Transverse colon (tissue), 4 donors: ENCODE results near the gene ZGLP1. TPM values are rescaled to one million over a fixed set of nuclear protein-coding genes. Genes with fewer than 3 reads are reported as not detected.
A peak's percentile ranks its signal among the peaks of the same experiment; 100 is the strongest.

ENCODE experiments used
- DNase-seq: peaks from one replicate; pipeline ENCODE4 v3.0.0-alpha.2; 2019
- H3K27ac ChIP-seq, 4 donors: fragments of 200-600 bp; sonication (generic); 2 replicates each; pipeline ENCODE4 v1.5.1; 2016 to 2018; ENCODE audit warnings: inconsistent platforms in 4 of 4
- H3K27me3 ChIP-seq: fragments of 200-600 bp; sonication (generic); 2 replicates; pipeline ENCODE4 v1.5.1; 2017; ENCODE audit warnings: inconsistent platforms
- H3K36me3 ChIP-seq, 4 donors: fragments of 200-600 bp; sonication (generic); 2 replicates each; pipeline ENCODE4 v1.5.1; 2017 to 2019; ENCODE audit warnings: inconsistent platforms in 4 of 4
- H3K4me1 ChIP-seq, 4 donors: fragments of 200-600 bp; sonication (generic); 2 replicates each; pipeline ENCODE4 v1.5.1; 2017 to 2020; ENCODE audit warnings: inconsistent platforms in 4 of 4
- H3K4me3 ChIP-seq, 4 donors: fragments of 200-600 bp; sonication (generic); 1 replicate in 1 of 4; 2 replicates in 3 of 4; pipeline versions ENCODE4 v1.5.1 to v1.6.1; 2017 to 2019; ENCODE audit warnings: inconsistent platforms in 4 of 4
- H3K9me3 ChIP-seq, 2 donors: fragments of 200-600 bp; sonication (generic); 2 replicates each; pipeline ENCODE4 v1.5.1; 2017 to 2019; ENCODE audit warnings: inconsistent platforms in 2 of 2
- CTCF ChIP-seq, 5 experiments: fragments of 200-600 bp in 3 of 5; fragments of 450-650 bp in 2 of 5; sonication (generic) in 3 of 5; IDR thresholded peaks; 1 replicate in 2 of 5; 2 replicates in 3 of 5; pipeline ENCODE4 v1.5.1; 2016 to 2017; ENCODE audit warnings: antibody characterized with exemption in 5 of 5, inconsistent platforms in 3 of 5, mild to moderate bottlenecking in 2 of 5, moderate library complexity in 1 of 5
- EP300 ChIP-seq: sonication (generic); formaldehyde crosslinking; IDR thresholded peaks from one replicate; pipeline ENCODE4 v1.6.1; 2017; ENCODE audit warnings: antibody characterized with exemption, low read depth
- POLR2A ChIP-seq: fragments of 450-650 bp; IDR thresholded peaks from one replicate; pipeline ENCODE4 v1.6.1; 2016; ENCODE audit warnings: antibody characterized with exemption, mild to moderate bottlenecking, moderate library complexity
- POLR2AphosphoS5 ChIP-seq, 3 donors: sonication (generic); formaldehyde crosslinking; IDR thresholded peaks; one replicate each; pipeline ENCODE4 v1.6.1; 2016; ENCODE audit warnings: antibody characterized with exemption in 3 of 3
- WGBS, 2 donors: methylation state at CpG; one replicate each; pipeline ENCODE4 v1.1.5; 2018; ENCODE audit warnings: low coverage in 1 of 2; 5-methylcytosine and 5-hydroxymethylcytosine counted together
- in situ Hi-C, 4 donors: fragments of 200-750 bp; cut with MboI; loops; one replicate each; pipeline versions ENCODE4 v1.15.0 to v1.15.1; 2017; ENCODE audit warnings: low sequenced_read_pairs in 3 of 4, low pct_ligation_motif_present in 1 of 4, low pct_unique_long_range_greater_than_20kb in 1 of 4
- intact Hi-C: fragments of 100-400 bp; cut with DNase I; formaldehyde crosslinking; loops from one replicate; pipeline ENCODE4 v1.15.1; 2023; ENCODE audit warnings: low total_unique reads
- total RNA-seq, 4 donors: library from RNA; depleted of rRNA; stranded (reverse); fragments of >200 nt; gene quantifications; one replicate each; pipeline ENCODE4 v1.1.0, GENCODE V29; 2016

ZGLP1 gene
- total RNA-seq, result 1 to 10 TPM; 1.9 to 8.2 (median 3.8) TPM

GRCh38 chr19:10309423-10309822 lies at the start of gene ZGLP1:
Gene ZGLP1, minus strand, starts transcription at chr19:10309815.
- TF ChIP-seq POLR2A (no peak), POLR2AphosphoS5 (IDR thresholded peaks at IDR 0.05) (no peak), CTCF (IDR thresholded peaks at IDR 0.05) (no peak), EP300 (no peak)
- in situ Hi-C loops, result no loop called here
- WGBS, 2 donors, result 98 to 100% methylated on average over 1 to 22 of the region's 24 CpGs
- intact Hi-C loops, result no loop called here
- Histone ChIP-seq H3K27ac (no peak within 1 kb of the TSS), H3K36me3 (no peaks in the 10 kb centered on the region), H3K27me3 (no peaks in the 10 kb centered on the region), H3K9me3 (no peaks in the 10 kb centered on the region), H3K4me3 (no peak within 1 kb of the TSS), H3K4me1 (no peaks in the 10 kb centered on the region)
- no peak for DNase-seq

GRCh38 chr19:10356431-10356830 lies 46.8 kb upstream of the ZGLP1 start:
- no peak for DNase-seq
- 96% methylated on average over 9 of the region's 12 CpGs; no CpG with 5 or more reads in 1 of the 2 donors for WGBS, 2 donors
- Histone ChIP-seq H3K4me1 (no peaks in the 10 kb centered on the region), H3K36me3 (peaks cover 0 to 29% (median 10%) of the 10 kb centered on the region in 4 donors), H3K4me3 (no peak overlapping the region), H3K27me3 (no peaks in the 10 kb centered on the region), H3K27ac (no peak overlapping the region), H3K9me3 (no peaks in the 10 kb centered on the region)
- TF ChIP-seq POLR2AphosphoS5 (IDR thresholded peaks at IDR 0.05) (no peak), EP300 (no peak), POLR2A (no peak)
- in situ Hi-C loops, result no loop called here
- intact Hi-C loops, result no loop called here

- WGBS, 2 donors, result 86% methylated on average over 28 of the region's 32 CpGs; no CpG with 5 or more reads in 1 of the 2 donors
- intact Hi-C loops, result no loop called here
- Histone ChIP-seq H3K9me3 (no peaks in the 10 kb centered on the region), H3K36me3 (peaks cover 0 to 26% (median 10%) of the 10 kb centered on the region in 4 donors), H3K4me1 (no peaks in the 10 kb centered on the region), H3K27ac (no peak overlapping the region), H3K4me3 (no peak overlapping the region), H3K27me3 (no peaks in the 10 kb centered on the region)
- in situ Hi-C loops, result no loop called here
- TF ChIP-seq CTCF (IDR thresholded peaks at IDR 0.05) (no peak), EP300 (no peak), POLR2A (no peak), POLR2AphosphoS5 (IDR thresholded peaks at IDR 0.05) (no peak)
- peak; percentile 14 for DNase-seq
Measured at GRCh38 chr19:10353793-10354391, 44.3 kb upstream of the ZGLP1 start.

- DNase-seq, result no peak
- H3K27me3 ChIP-seq, result no peaks in the 10 kb centered on the region
- no peaks in the 10 kb centered on the region for H3K9me3 ChIP-seq
- WGBS, 2 donors, result 86% methylated on average over 57 of the region's 63 CpGs; no CpG with 5 or more reads in 1 of the 2 donors
- intact Hi-C loops, result no loop called here
- H3K27ac ChIP-seq, result no peak overlapping the region
- TF ChIP-seq POLR2AphosphoS5 (IDR thresholded peaks at IDR 0.05) (no peak), POLR2A (no peak), EP300 (no peak), CTCF (IDR thresholded peaks at IDR 0.05) (no peak)
- H3K4me1 ChIP-seq, result no peaks in the 10 kb centered on the region
- H3K4me3 ChIP-seq, result no peak overlapping the region
- peaks cover 0 to 26% (median 10%) of the 10 kb centered on the region in 4 donors for H3K36me3 ChIP-seq
- in situ Hi-C loops, result no loop called here
Measured at GRCh38 chr19:10352764-10353671, 43.4 kb upstream of the ZGLP1 start.
